CD8-positive, alpha-beta memory T cell (primary cell): ENCODE results near the gene TP63. TPM values are rescaled to one million over a fixed set of nuclear protein-coding genes. Genes with fewer than 3 reads are reported as not detected.
"Not testable (repeated sequence)": the region's sequence is repeated elsewhere in the genome, so short reads cannot be mapped to it uniquely, and the experiment has no call there.

Experiments
- CTCF ChIA-PET: fragments of 350-600 bp; sonication (Branson Sonifier 250); formaldehyde crosslinking; loops from one replicate; lab custom pipeline; 2021; ENCODE audit warnings: antibody characterized with exemption; lab: Charles Lee
- POLR2A ChIA-PET: fragments of 350-600 bp; sonication (Branson Sonifier 250); formaldehyde crosslinking; loops from one replicate; lab custom pipeline; 2021; ENCODE audit warnings: antibody characterized with exemption; lab: Charles Lee
- DNase-seq, 5 donors: peaks; one replicate each; pipeline versions ENCODE4 v3.0.0 to v3.0.0-alpha.2; 2020 to 2022; ENCODE audit warnings: mixed read lengths in 1 of 5
- H3K27ac ChIP-seq: one replicate; pipeline ENCODE4 v1.7.0; 2013; ENCODE audit warnings: low read depth, mild to moderate bottlenecking, low read length, moderate library complexity
- H3K27me3 ChIP-seq: 2 replicates; pipeline ENCODE4 v1.7.0; 2013; ENCODE audit warnings: low read length, mild to moderate bottlenecking; ENCODE audit not compliant: insufficient read depth, poor library complexity, severe bottlenecking
- H3K36me3 ChIP-seq: 2 replicates; pipeline ENCODE4 v1.7.0; 2013; ENCODE audit warnings: mild to moderate bottlenecking, low read length, moderate library complexity; ENCODE audit not compliant: insufficient read depth
- H3K4me1 ChIP-seq: 2 replicates; pipeline ENCODE4 v1.7.0; 2013; ENCODE audit warnings: mild to moderate bottlenecking, low read length, moderate library complexity; ENCODE audit not compliant: insufficient read depth
- H3K4me3 ChIP-seq: 2 replicates; pipeline ENCODE4 v1.7.0; 2013; ENCODE audit warnings: mild to moderate bottlenecking, low read length
- H3K9me3 ChIP-seq: 2 replicates; pipeline ENCODE4 v1.7.0; 2013; ENCODE audit warnings: mild to moderate bottlenecking, low read length
- H3K27ac Mint-ChIP-seq, 8 donors: one replicate each; pipeline ENCODE4 v1.8.0; 2020 to 2021; ENCODE audit warnings: mixed read lengths in 8 of 8, mild to moderate bottlenecking in 6 of 8, inconsistent platforms in 3 of 8, moderate library complexity in 3 of 8
- H3K27me3 Mint-ChIP-seq, 2 donors: one replicate each; pipeline ENCODE4 v1.8.0; 2020 to 2021; ENCODE audit warnings: mixed read lengths in 2 of 2, mild to moderate bottlenecking in 1 of 2, moderate library complexity in 1 of 2
- H3K36me3 Mint-ChIP-seq, 3 donors: one replicate each; pipeline ENCODE4 v1.8.0; 2020 to 2021; ENCODE audit warnings: mixed read lengths in 3 of 3, inconsistent platforms in 1 of 3, mild to moderate bottlenecking in 1 of 3
- H3K4me1 Mint-ChIP-seq, 3 donors: one replicate each; pipeline ENCODE4 v1.8.0; 2020 to 2021; ENCODE audit warnings: mixed read lengths in 3 of 3, inconsistent platforms in 1 of 3, mild to moderate bottlenecking in 1 of 3
- H3K4me3 Mint-ChIP-seq, 7 donors: one replicate each; pipeline ENCODE4 v1.8.0; 2020 to 2021; ENCODE audit warnings: mixed read lengths in 7 of 7, mild to moderate bottlenecking in 6 of 7, moderate library complexity in 4 of 7, inconsistent platforms in 2 of 7
- H3K9me3 Mint-ChIP-seq, 5 donors: one replicate each; pipeline ENCODE4 v1.8.0; 2020 to 2022; ENCODE audit warnings: mixed read lengths in 5 of 5, mild to moderate bottlenecking in 3 of 5, moderate library complexity in 2 of 5, inconsistent platforms in 1 of 5
- polyA plus RNA-seq: library from polyadenylated mRNA; unstranded; fragments of 300-500 nt; fragmentation: Illumina TruSeq; gene quantifications from one replicate; pipeline ENCODE4 v1.2.3, GENCODE V29; 2021
- total RNA-seq, 2 experiments: library from RNA; stranded (reverse); gene quantifications; one replicate each; pipeline ENCODE4 v1.2.3, GENCODE V29; 2021

TP63 gene
- total and polyA plus RNA-seq, 3 experiments from 2014 or later: 0.13 to 0.82 (median 0.31) TPM

GRCh38 chr3:189641776-189642175, 10.6 kb downstream of the TP63 start:
- no peak overlapping the region for H3K27ac ChIP-seq
- H3K27ac Mint-ChIP-seq: no peak overlapping the region
- H3K27me3 Mint-ChIP-seq: peaks cover 0 to 1% of the 10 kb centered on the region in 2 donors
- no peaks in the 10 kb centered on the region for H3K27me3 ChIP-seq
- H3K4me1 Mint-ChIP-seq: peaks cover 3 to 10% (median 6%) of the 10 kb centered on the region in 3 donors
- ChIA-PET POLR2A (no interaction called here), CTCF (no interaction called here)
- no peaks in the 10 kb centered on the region for H3K9me3 ChIP-seq
- no peaks in the 10 kb centered on the region for H3K36me3 Mint-ChIP-seq
- no peak overlapping the region for H3K4me3 Mint-ChIP-seq
- no peaks in the 10 kb centered on the region for H3K4me1 ChIP-seq
- DNase-seq: no peak
- H3K4me3 ChIP-seq: no peak overlapping the region
- no peaks in the 10 kb centered on the region for H3K36me3 ChIP-seq
- peaks cover 0 to 3% (median 0%) of the 10 kb centered on the region in 5 donors for H3K9me3 Mint-ChIP-seq

DNA sequence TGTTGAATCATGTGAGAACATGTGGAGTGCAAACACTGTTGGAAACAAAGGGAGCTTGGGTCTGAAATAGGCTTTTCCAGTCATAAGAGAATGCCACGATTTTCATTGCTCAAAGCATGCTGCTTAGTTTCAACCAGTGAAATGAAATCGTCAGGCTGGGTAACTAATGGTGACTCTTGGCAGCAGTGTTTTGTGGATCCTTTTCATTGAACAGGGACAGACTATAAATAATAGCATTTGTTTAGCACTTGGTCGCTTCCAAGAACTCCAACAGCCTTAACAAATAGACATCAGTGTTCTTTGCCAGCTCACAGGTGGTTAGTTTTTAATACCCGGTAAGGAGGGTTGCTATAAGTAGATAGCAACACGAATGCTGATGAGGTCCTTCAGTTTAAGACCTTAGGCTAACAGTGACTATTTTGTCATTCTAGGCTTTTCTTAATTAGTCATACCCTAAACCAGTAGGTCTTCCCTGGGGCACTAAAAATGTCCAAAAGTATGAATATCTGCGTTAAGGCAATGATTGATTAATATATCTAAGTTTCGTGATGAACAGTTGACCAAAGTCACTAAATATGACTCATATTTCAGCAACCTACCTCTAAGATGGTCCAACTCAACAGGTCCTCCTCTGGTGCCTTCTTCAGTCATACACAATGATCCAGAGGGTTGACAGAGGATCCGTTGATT, 15.8 kb downstream of the TP63 start:
- Histone ChIP-seq H3K9me3 (no peaks in the 10 kb centered on the region), H3K27ac (no peak overlapping the region), H3K36me3 (no peaks in the 10 kb centered on the region), H3K4me3 (no peak overlapping the region), H3K4me1 (no peaks in the 10 kb centered on the region), H3K27me3 (no peaks in the 10 kb centered on the region)
- peaks cover 0 to 5% (median 2%) of the 10 kb centered on the region in 3 donors for H3K36me3 Mint-ChIP-seq
- ChIA-PET POLR2A (no interaction called here), CTCF (no interaction called here)
- no peak for DNase-seq
- peaks cover 0 to 3% of the 10 kb centered on the region in 2 donors for H3K27me3 Mint-ChIP-seq
- H3K4me1 Mint-ChIP-seq: peaks cover 3 to 7% (median 6%) of the 10 kb centered on the region in 3 donors
- H3K9me3 Mint-ChIP-seq: peaks cover 0 to 3% (median 0%) of the 10 kb centered on the region in 5 donors
- no peak overlapping the region for H3K4me3 Mint-ChIP-seq
- no peak overlapping the region for H3K27ac Mint-ChIP-seq

DNA sequence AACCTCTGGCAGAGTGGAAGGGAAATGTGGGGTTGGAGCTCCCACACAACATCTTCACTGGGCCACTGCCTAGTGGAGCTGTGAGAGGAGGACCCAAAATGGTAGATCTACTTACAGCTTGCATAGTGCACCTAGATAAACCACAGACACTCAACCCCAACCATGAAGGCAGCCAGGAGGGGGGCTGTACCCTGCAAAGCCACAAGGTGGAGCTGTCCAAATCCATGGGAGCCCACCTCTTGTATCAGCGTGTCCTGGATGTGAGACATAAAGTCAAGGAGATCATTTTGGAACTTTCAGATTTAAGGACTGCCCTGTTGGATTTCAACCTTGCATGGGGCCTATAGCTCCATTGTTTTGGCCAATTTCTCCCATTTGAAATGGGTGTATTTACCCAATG, 20.9 kb downstream of the TP63 start:
- no peaks in the 10 kb centered on the region for H3K27me3 ChIP-seq
- H3K27ac ChIP-seq: no peak overlapping the region
- Mint-ChIP-seq H3K27me3 (peaks cover 1 to 3% of the 10 kb centered on the region in 2 donors), H3K4me3 (no peak overlapping the region), H3K27ac (no peak overlapping the region), H3K9me3 (peaks cover 0 to 22% (median 10%) of the 10 kb centered on the region in 5 donors), H3K4me1 (no peaks in the 10 kb centered on the region), H3K36me3 (peaks cover 0 to 5% (median 2%) of the 10 kb centered on the region in 3 donors)
- H3K9me3 ChIP-seq: no peaks in the 10 kb centered on the region
- H3K36me3 ChIP-seq: no peaks in the 10 kb centered on the region
- POLR2A ChIA-PET: no interaction called here
- H3K4me1 ChIP-seq: no peaks in the 10 kb centered on the region
- CTCF ChIA-PET: no interaction called here
- no peak overlapping the region for H3K4me3 ChIP-seq
- DNase-seq: no peak

DNA sequence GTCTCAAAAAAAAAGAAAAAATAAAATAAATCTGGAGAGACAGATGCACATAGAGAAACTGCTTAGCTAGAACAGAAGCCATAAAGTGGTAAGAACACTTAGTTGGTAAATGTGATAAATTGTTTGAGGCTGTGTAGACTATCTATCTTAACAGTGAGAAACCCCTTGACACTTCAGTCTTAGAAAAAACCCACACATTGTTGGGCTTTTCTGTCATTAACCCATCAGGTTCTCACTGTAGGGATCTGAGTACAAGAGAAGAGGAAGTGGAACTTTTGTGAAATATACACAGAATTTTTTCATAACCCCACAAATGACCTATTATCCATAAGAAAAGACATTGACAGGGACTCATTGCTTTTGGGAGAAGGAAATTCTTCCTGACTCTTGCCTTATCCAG, 24.4 kb downstream of the TP63 start:
- Histone ChIP-seq H3K27ac (no peak overlapping the region), H3K36me3 (no peaks in the 10 kb centered on the region), H3K4me3 (no peak overlapping the region), H3K4me1 (no peaks in the 10 kb centered on the region), H3K9me3 (no peaks in the 10 kb centered on the region), H3K27me3 (no peaks in the 10 kb centered on the region)
- H3K9me3 Mint-ChIP-seq: peaks cover 0 to 24% (median 11%) of the 10 kb centered on the region in 5 donors
- peaks cover under 1 to 3% of the 10 kb centered on the region in 2 donors for H3K27me3 Mint-ChIP-seq
- H3K4me1 Mint-ChIP-seq: no peaks in the 10 kb centered on the region
- DNase-seq: no peak
- POLR2A ChIA-PET: no interaction called here
- no peak overlapping the region for H3K4me3 Mint-ChIP-seq
- no peaks in the 10 kb centered on the region for H3K36me3 Mint-ChIP-seq
- no peak overlapping the region for H3K27ac Mint-ChIP-seq
- CTCF ChIA-PET: no interaction called here

GRCh38 chr3:189659571-189659970, 28.4 kb downstream of the TP63 start:
- H3K4me1 Mint-ChIP-seq: no peaks in the 10 kb centered on the region
- no peak overlapping the region for H3K4me3 Mint-ChIP-seq
- no peak for DNase-seq
- no peaks in the 10 kb centered on the region for H3K36me3 Mint-ChIP-seq
- H3K27ac ChIP-seq: no peak overlapping the region
- H3K27ac Mint-ChIP-seq: no peak overlapping the region
- CTCF ChIA-PET: no interaction called here
- no peak overlapping the region for H3K4me3 ChIP-seq
- POLR2A ChIA-PET: no interaction called here
- no peaks in the 10 kb centered on the region for H3K36me3 ChIP-seq
- no peaks in the 10 kb centered on the region for H3K4me1 ChIP-seq
- H3K27me3 ChIP-seq: no peaks in the 10 kb centered on the region
- peaks cover 0 to 23% of the 10 kb centered on the region in 2 donors for H3K27me3 Mint-ChIP-seq
- no peaks in the 10 kb centered on the region for H3K9me3 ChIP-seq
- H3K9me3 Mint-ChIP-seq: peaks cover 0 to 22% (median 11%) of the 10 kb centered on the region in 5 donors

DNA sequence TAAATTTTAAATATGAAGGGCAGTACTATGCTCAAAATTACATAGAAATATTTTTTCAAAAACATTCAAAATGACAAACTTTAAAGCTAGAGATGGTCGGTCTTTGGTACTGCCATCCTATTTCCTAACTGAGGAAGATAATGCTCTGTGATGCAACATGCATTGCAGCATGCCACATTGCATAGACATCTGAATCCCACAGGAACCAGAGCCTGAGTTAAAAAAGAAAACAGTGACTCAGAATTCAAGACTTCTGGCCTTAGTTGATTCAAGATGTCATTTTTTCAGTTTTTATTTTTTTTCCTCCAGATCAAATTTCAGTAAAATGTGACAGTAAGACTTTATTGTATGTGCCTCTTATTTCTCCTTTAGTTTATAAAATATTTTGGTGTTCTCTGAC, 33.1 kb downstream of the TP63 start:
- peaks cover 0 to 2% (median 0%) of the 10 kb centered on the region in 5 donors for H3K9me3 Mint-ChIP-seq
- no peaks in the 10 kb centered on the region for H3K27me3 ChIP-seq
- peaks cover 0 to 20% of the 10 kb centered on the region in 2 donors for H3K27me3 Mint-ChIP-seq
- H3K4me3 Mint-ChIP-seq: no peak overlapping the region
- no peaks in the 10 kb centered on the region for H3K4me1 ChIP-seq
- ChIA-PET POLR2A (no interaction called here), CTCF (no interaction called here)
- no peak overlapping the region for H3K27ac Mint-ChIP-seq
- no peaks in the 10 kb centered on the region for H3K36me3 ChIP-seq
- H3K27ac ChIP-seq: no peak overlapping the region
- no peak overlapping the region for H3K4me3 ChIP-seq
- no peaks in the 10 kb centered on the region for H3K4me1 Mint-ChIP-seq
- H3K9me3 ChIP-seq: no peaks in the 10 kb centered on the region
- H3K36me3 Mint-ChIP-seq: no peaks in the 10 kb centered on the region
- no peak for DNase-seq

GRCh38 chr3:189672346-189672745, 41.2 kb downstream of the TP63 start:
- POLR2A ChIA-PET: not testable (repeated sequence)

GRCh38 chr3:189673535-189673934, 42.3 kb downstream of the TP63 start:
- Mint-ChIP-seq H3K36me3 (no peaks in the 10 kb centered on the region), H3K4me1 (peaks cover 0 to 4% (median 0%) of the 10 kb centered on the region in 3 donors)
- POLR2A ChIA-PET: no interaction called here

More at GRCh38 chr3:189672346-189672745, 41.2 kb downstream of the TP63 start:
- CTCF ChIA-PET, H3K27me3 ChIP-seq, H3K27ac Mint-ChIP-seq, H3K4me3 ChIP-seq, H3K4me3 Mint-ChIP-seq, H3K36me3 ChIP-seq, H3K4me1 Mint-ChIP-seq, DNase-seq, H3K9me3 Mint-ChIP-seq, H3K27ac ChIP-seq, H3K36me3 Mint-ChIP-seq, H3K4me1 ChIP-seq, H3K27me3 Mint-ChIP-seq, H3K9me3 ChIP-seq: not testable (repeated sequence)

More at GRCh38 chr3:189673535-189673934, 42.3 kb downstream of the TP63 start:
- CTCF ChIA-PET: no interaction called here
- Mint-ChIP-seq H3K4me3 (no peak overlapping the region), H3K27me3 (peaks cover 0 to 2% of the 10 kb centered on the region in 2 donors), H3K9me3 (peaks cover 0 to 12% (median 2%) of the 10 kb centered on the region in 5 donors), H3K27ac (no peak overlapping the region)
- no peaks in the 10 kb centered on the region for H3K36me3 ChIP-seq
- DNase-seq: no peak
- no peaks in the 10 kb centered on the region for H3K27me3 ChIP-seq
- no peak overlapping the region for H3K27ac ChIP-seq
- H3K4me3 ChIP-seq: no peak overlapping the region
- H3K9me3 ChIP-seq: no peaks in the 10 kb centered on the region
- no peaks in the 10 kb centered on the region for H3K4me1 ChIP-seq
